ENCODE results near the gene TSPAN2.

TSPAN2 gene

GRCh38 chr1:115113766-115114165 is 24.5 kb upstream of the TSPAN2 start:
- no peak for DNase-seq (ENCODE audit: low read depth)

GRCh38 chr1:115112496-115113375 is 23.4 kb upstream of the TSPAN2 start:
- DNase-seq (ENCODE audit: low read depth) = no peak

GRCh38 chr1:115107516-115108260 is 18.4 kb upstream of the TSPAN2 start:
- DNase-seq (ENCODE audit: low read depth) = no peak

- no peak for DNase-seq (ENCODE audit: low read depth)
Observed at GRCh38 chr1:115105831-115106230, 16.5 kb upstream of the TSPAN2 start.

- no peak for DNase-seq (ENCODE audit: low read depth)
Observed at GRCh38 chr1:115099693-115100050, 10.4 kb upstream of the TSPAN2 start.

- no peak for DNase-seq (ENCODE audit: low read depth)
Observed at GRCh38 chr1:115098979-115099692, 9.8 kb upstream of the TSPAN2 start.

GRCh38 chr1:115092175-115092574 is 2.9 kb upstream of the TSPAN2 start:
- DNase-seq (ENCODE audit: low read depth) = no peak

GRCh38 chr1:115091572-115091971 is 2.3 kb upstream of the TSPAN2 start:
- no peak for DNase-seq (ENCODE audit: low read depth)

- DNase-seq (ENCODE audit: low read depth) = no peak
Observed at GRCh38 chr1:115090956-115091355, 1.7 kb upstream of the TSPAN2 start.

GRCh38 chr1:115090540-115090939 is 1.2 kb upstream of the TSPAN2 start:
- DNase-seq (ENCODE audit: low read depth) = no peak

GRCh38 chr1:115090186-115090490 is 835 bp upstream of the TSPAN2 start:
- DNase-seq (ENCODE audit: low read depth) = no peak

GRCh38 chr1:115088871-115089419 is 358 bp downstream of the TSPAN2 start:
- no peak for DNase-seq (ENCODE audit: low read depth)

- no peak for DNase-seq (ENCODE audit: low read depth)
Observed at GRCh38 chr1:115088115-115088778, 1.1 kb downstream of the TSPAN2 start.

- no peak for DNase-seq (ENCODE audit: low read depth)
Observed at GRCh38 chr1:115086176-115086830, 3.0 kb downstream of the TSPAN2 start.

GRCh38 chr1:115084902-115085511 is 4.3 kb downstream of the TSPAN2 start:
- no peak for DNase-seq (ENCODE audit: low read depth)

- DNase-seq (ENCODE audit: low read depth) = no peak
Observed at GRCh38 chr1:115082949-115083348, 6.4 kb downstream of the TSPAN2 start.

- DNase-seq (ENCODE audit: low read depth) = no peak
Observed at GRCh38 chr1:115078708-115079107, 10.6 kb downstream of the TSPAN2 start.

GRCh38 chr1:115077984-115078330 is 11.3 kb downstream of the TSPAN2 start:
- DNase-seq (ENCODE audit: low read depth) = no peak

GRCh38 chr1:115077286-115077983 is 11.9 kb downstream of the TSPAN2 start:
- DNase-seq (ENCODE audit: low read depth) = no peak

GRCh38 chr1:115076384-115076915 is 12.9 kb downstream of the TSPAN2 start:
- DNase-seq (ENCODE audit: low read depth) = no peak
